C4-2B (cell line): Measurements from ENCODE around the gene TCF7L1.
"Not testable (repeated sequence)": the region's sequence is repeated elsewhere in the genome, so short reads cannot be mapped to it uniquely, and the experiment has no call there.

Experiments
- H3K27ac ChIP-seq: fragments of 450-650 bp; 2 replicates; pipeline ENCODE4 v1.5.1; 2017
- CTCF ChIP-seq: fragments of 450-650 bp; conservative IDR thresholded peaks from 2 replicates; pipeline ENCODE4 v1.5.1; 2017; ENCODE audit warnings: mild to moderate bottlenecking
- ZFX ChIP-seq: fragments of 450-650 bp; IDR thresholded peaks from 2 replicates; pipeline ENCODE4 v1.6.1; 2017

TCF7L1 gene

GRCh38 chr2:85323351-85323987 is 190.3 kb downstream of the TCF7L1 start:
- H3K27ac ChIP-seq, result no peak overlapping the region
- TF ChIP-seq CTCF, result no peak
- no peak for TF ChIP-seq ZFX

- not testable (repeated sequence) for H3K27ac ChIP-seq
Measured at GRCh38 chr2:85323988-85324367, 190.8 kb downstream of the TCF7L1 start.

- TF ChIP-seq ZFX (no peak), CTCF (no peak)
- no peak overlapping the region for H3K27ac ChIP-seq
Measured at GRCh38 chr2:85324639-85325465, 191.7 kb downstream of the TCF7L1 start.

GRCh38 chr2:85325466-85325811 is 192.2 kb downstream of the TCF7L1 start:
- H3K27ac ChIP-seq, result no peak overlapping the region

GRCh38 chr2:85326406-85327159 is 193.4 kb downstream of the TCF7L1 start:
- H3K27ac ChIP-seq, result peak overlapping the region; percentile 84
- TF ChIP-seq CTCF (no peak), ZFX (no peak)

More at GRCh38 chr2:85325466-85325811, 192.2 kb downstream of the TCF7L1 start:
- TF ChIP-seq CTCF (no peak), ZFX (no peak)

GRCh38 chr2:85327160-85327821 is 194.1 kb downstream of the TCF7L1 start:
- TF ChIP-seq CTCF, result no peak
- TF ChIP-seq ZFX, result no peak
- H3K27ac ChIP-seq, result peak overlapping the region; percentile 84

GRCh38 chr2:85327822-85328617 is 194.8 kb downstream of the TCF7L1 start, which contains the start of gene TGOLN2:
Gene TGOLN2 (minus strand): TSS chr2:85327989. CDS start chr2:85327962, 27 bp downstream.
- TF ChIP-seq CTCF (no peak), ZFX (no peak)
- peak within 1 kb of the TSS; percentile 84 for H3K27ac ChIP-seq
